Measurements from ENCODE around the gene TTLL8.
A peak's percentile ranks its signal among the peaks of the same experiment; 100 is the strongest.

TTLL8 gene

GRCh38 chr22:49969751-49970527, 88.2 kb downstream of the TTLL8 start:
- DNase-seq (ENCODE audit: low read depth in 1 of 2, low spot score in 1 of 2), result peak in 1 of 2 donors; percentile 3

GRCh38 chr22:49968831-49969661, 89.1 kb downstream of the TTLL8 start:
- peak in 1 of 2 donors; percentile 3 for DNase-seq (ENCODE audit: low read depth in 1 of 2, low spot score in 1 of 2)
